Uterus (tissue), 4 donors: Measurements from ENCODE around the gene ZNF718. TPM values are rescaled to one million over a fixed set of nuclear protein-coding genes. Genes with fewer than 3 reads are reported as not detected.

Source experiments
- total RNA-seq, 4 donors: library from RNA; depleted of rRNA in 3 of 4; stranded (reverse); fragments of >200 nt in 3 of 4; gene quantifications; one replicate each; pipeline versions ENCODE4 v1.1.0 to v1.2.4, GENCODE V29; 2014 to 2023
- donor health status: DM: yes; HTN: yes; CAD: no.

ZNF718 gene
- total RNA-seq, 4 donors from 2014 or later = 2.6 to 20.9 (median 16.1) TPM

Other genes with a start within 250 kb of the ZNF718 start
- gene ZNF595, start 71.2 kb upstream of the ZNF718 start, total RNA-seq = 10 to 100 TPM; 25.1 to 57.7 (median 35.3) TPM
- 1 to 10 TPM in 2 of 4 donors, not detected in 2; 1.6 to 6.6 TPM for gene ZNF732, start 181.0 kb downstream of the ZNF718 start, total RNA-seq
- 10 to 100 TPM; 12.9 to 70.9 (median 32.2) TPM for gene ZNF141, start 213.3 kb downstream of the ZNF718 start, total RNA-seq